Fibroblast of lung (primary cell): ENCODE measurements around the gene LNX2. TPM values are rescaled to one million over a fixed set of nuclear protein-coding genes. Genes with fewer than 3 reads are reported as not detected.

Source experiments
- DNase-seq, 2 donors: peaks; one replicate each; pipeline versions ENCODE4 v3.0.0 to v3.0.0-alpha.2; 2010; ENCODE audit warnings: low read depth in 2 of 2
- H2AFZ ChIP-seq: 2 replicates; pipeline ENCODE4 v1.5.1; 2012; ENCODE audit warnings: low read length, control low read depth, inconsistent platforms
- H3K27ac ChIP-seq: 2 replicates; pipeline ENCODE4 v1.5.1; 2011; ENCODE audit warnings: low read length, control low read depth; ENCODE audit not compliant: insufficient read depth
- H3K27me3 ChIP-seq: 2 replicates; pipeline ENCODE4 v1.5.1; 2011; ENCODE audit warnings: mild to moderate bottlenecking, low read length; ENCODE audit not compliant: control insufficient read depth, insufficient read depth
- H3K36me3 ChIP-seq: 2 replicates; pipeline ENCODE4 v1.5.1; 2011; ENCODE audit warnings: low read length; ENCODE audit not compliant: control insufficient read depth, insufficient read depth
- H3K4me1 ChIP-seq: 2 replicates; pipeline ENCODE4 v1.5.1; 2011; ENCODE audit warnings: low read length; ENCODE audit not compliant: control insufficient read depth, insufficient read depth; ENCODE audit errors: extremely low read depth
- H3K4me2 ChIP-seq: 2 replicates; pipeline ENCODE4 v1.5.1; 2011; ENCODE audit warnings: low read length, control low read depth; ENCODE audit not compliant: insufficient read depth; ENCODE audit errors: extremely low read depth
- H3K4me3 ChIP-seq, 4 experiments: fragments of 200-600 bp in 1 of 4; sonication (generic) in 1 of 4; replicated peaks in 1 of 4; 2 replicates each; pipeline ENCODE4 v1.5.1; 2011 to 2016; ENCODE audit warnings: low read length in 4 of 4, low read depth in 3 of 4, mild to moderate bottlenecking in 3 of 4, control low read depth in 2 of 4, inconsistent platforms in 1 of 4, mixed read lengths in 1 of 4; ENCODE audit not compliant: insufficient read depth in 1 of 4; ENCODE audit errors: control extremely low read depth in 1 of 4
- H3K79me2 ChIP-seq: 2 replicates; pipeline ENCODE4 v1.5.1; 2012; ENCODE audit warnings: mild to moderate bottlenecking, low read length, inconsistent platforms; ENCODE audit not compliant: control insufficient read depth, insufficient read depth
- H3K9ac ChIP-seq: 2 replicates; pipeline ENCODE4 v1.5.1; 2011; ENCODE audit warnings: mild to moderate bottlenecking, low read length, control low read depth; ENCODE audit not compliant: insufficient read depth
- H3K9me3 ChIP-seq: 2 replicates; pipeline ENCODE4 v1.5.1; 2012; ENCODE audit warnings: low read depth, low read length; ENCODE audit not compliant: control insufficient read depth, insufficient read depth
- H4K20me1 ChIP-seq: 2 replicates; pipeline ENCODE4 v1.5.1; 2011; ENCODE audit warnings: low read length; ENCODE audit not compliant: control insufficient read depth, insufficient read depth; ENCODE audit errors: extremely low read depth
- EZH2 ChIP-seq: IDR thresholded peaks from 2 replicates; pipeline ENCODE4 v1.5.1; 2012; ENCODE audit warnings: low read length, control low read depth, mild to moderate bottlenecking; ENCODE audit errors: missing control alignments
- polyA plus RNA-seq, 2 donors: library from polyadenylated mRNA; depleted of rRNA in 1 of 2; stranded (reverse) in 1 of 2; unstranded in 1 of 2; fragments of >200 nt; gene quantifications; 2 replicates each; pipeline ENCODE4 v1.2.1, GENCODE V29; 2011 to 2012; ENCODE audit warnings: missing spikeins in 1 of 2
- total RNA-seq: library from RNA; depleted of rRNA; stranded (reverse); fragments of >200 nt; gene quantifications from 2 replicates; pipeline ENCODE4 v1.2.1, GENCODE V29; 2014
- TF ChIP-seq, protein P1 (sequence below), 2 donors: IDR thresholded peaks in 1 of 2; conservative IDR thresholded peaks in 1 of 2; 1 replicate in 1 of 2; 2 replicates in 1 of 2; pipeline ENCODE4 v1.5.1; 2011 to 2012; ENCODE audit warnings: low read length in 2 of 2, control low read depth in 1 of 2, inconsistent platforms in 1 of 2, low read depth in 1 of 2, mild to moderate bottlenecking in 1 of 2

LNX2 gene
- total and polyA plus RNA-seq, 2 donors (not counting 1 experiment from before 2014, with no cell fraction given) = 6.0 to 7.6 TPM

- Histone ChIP-seq H4K20me1 (no peaks in the 10 kb centered on the region), H3K79me2 (no peaks in the 10 kb centered on the region), H2AFZ (no peak overlapping the region), H3K4me2 (no peak overlapping the region), H3K9me3 (no peaks in the 10 kb centered on the region), H3K27me3 (no peaks in the 10 kb centered on the region), H3K27ac (no peak overlapping the region), H3K4me1 (peaks cover 5% of the 10 kb centered on the region), H3K9ac (no peak overlapping the region), H3K4me3 (no peak overlapping the region), H3K36me3 (no peaks in the 10 kb centered on the region)
- TF ChIP-seq, protein P1, sequence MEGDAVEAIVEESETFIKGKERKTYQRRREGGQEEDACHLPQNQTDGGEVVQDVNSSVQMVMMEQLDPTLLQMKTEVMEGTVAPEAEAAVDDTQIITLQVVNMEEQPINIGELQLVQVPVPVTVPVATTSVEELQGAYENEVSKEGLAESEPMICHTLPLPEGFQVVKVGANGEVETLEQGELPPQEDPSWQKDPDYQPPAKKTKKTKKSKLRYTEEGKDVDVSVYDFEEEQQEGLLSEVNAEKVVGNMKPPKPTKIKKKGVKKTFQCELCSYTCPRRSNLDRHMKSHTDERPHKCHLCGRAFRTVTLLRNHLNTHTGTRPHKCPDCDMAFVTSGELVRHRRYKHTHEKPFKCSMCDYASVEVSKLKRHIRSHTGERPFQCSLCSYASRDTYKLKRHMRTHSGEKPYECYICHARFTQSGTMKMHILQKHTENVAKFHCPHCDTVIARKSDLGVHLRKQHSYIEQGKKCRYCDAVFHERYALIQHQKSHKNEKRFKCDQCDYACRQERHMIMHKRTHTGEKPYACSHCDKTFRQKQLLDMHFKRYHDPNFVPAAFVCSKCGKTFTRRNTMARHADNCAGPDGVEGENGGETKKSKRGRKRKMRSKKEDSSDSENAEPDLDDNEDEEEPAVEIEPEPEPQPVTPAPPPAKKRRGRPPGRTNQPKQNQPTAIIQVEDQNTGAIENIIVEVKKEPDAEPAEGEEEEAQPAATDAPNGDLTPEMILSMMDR (conservative IDR thresholded peaks at IDR 0.05 in 1 of 2, IDR thresholded peaks at IDR 0.05 in 1 of 2; ENCODE audit: low read depth in 1 of 2, low read length in 2 of 2) = no peak
- TF ChIP-seq EZH2 = no peak
- no peak for DNase-seq
Observed at GRCh38 chr13:27654816-27655215, 34.5 kb upstream of the LNX2 start.

DNA sequence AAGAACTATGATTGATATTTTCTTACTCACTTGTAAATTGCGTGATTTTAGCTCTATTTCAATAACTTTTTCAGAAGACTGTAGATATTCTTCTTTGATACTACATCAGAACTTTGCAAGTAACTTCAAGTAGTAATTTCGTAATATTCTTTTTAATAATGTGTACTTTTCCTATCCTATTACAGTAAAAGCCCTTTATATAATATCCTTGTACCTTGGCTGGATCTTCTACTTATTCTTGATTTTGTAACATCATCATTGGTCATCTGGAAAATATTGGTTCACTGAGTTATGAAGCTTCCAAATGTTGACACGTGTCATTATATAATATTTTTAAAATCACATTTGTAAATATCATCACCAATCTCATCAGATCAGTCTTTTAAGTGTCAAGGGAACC is 33.7 kb upstream of the LNX2 start:
- TF ChIP-seq EZH2 = no peak
- TF ChIP-seq, protein P1 (conservative IDR thresholded peaks at IDR 0.05 in 1 of 2, IDR thresholded peaks at IDR 0.05 in 1 of 2; ENCODE audit: low read depth in 1 of 2, low read length in 2 of 2) = no peak

DNA sequence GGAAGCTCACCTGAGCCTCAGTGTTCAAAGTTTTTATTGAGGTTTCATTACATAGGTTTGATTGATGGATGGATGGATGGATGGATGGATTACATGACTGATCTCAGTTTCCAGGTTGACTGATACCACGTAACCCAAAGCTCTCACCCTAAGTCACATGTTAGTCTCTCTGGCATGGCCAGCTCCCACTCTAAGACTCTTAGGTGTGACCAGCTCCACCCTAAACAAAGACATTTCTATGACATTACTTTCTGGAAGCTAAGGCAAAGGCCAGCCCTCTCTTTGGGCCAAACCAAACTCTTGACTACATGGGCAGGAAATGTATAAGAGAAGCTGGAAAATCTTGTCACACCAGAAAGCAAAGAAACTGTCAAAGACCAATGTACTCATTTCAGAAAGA is 30.0 kb upstream of the LNX2 start:
- DNase-seq = no peak
- no peaks in the 10 kb centered on the region for H3K9me3 ChIP-seq
- no peaks in the 10 kb centered on the region for H3K4me1 ChIP-seq
- no peaks in the 10 kb centered on the region for H3K27me3 ChIP-seq
- H2AFZ ChIP-seq = no peak overlapping the region
- H3K36me3 ChIP-seq = no peaks in the 10 kb centered on the region
- no peak for TF ChIP-seq EZH2
- TF ChIP-seq, protein P1 (conservative IDR thresholded peaks at IDR 0.05 in 1 of 2, IDR thresholded peaks at IDR 0.05 in 1 of 2; ENCODE audit: low read depth in 1 of 2, low read length in 2 of 2) = no peak
- no peak overlapping the region for H3K4me3 ChIP-seq
- no peak overlapping the region for H3K9ac ChIP-seq
- no peak overlapping the region for H3K4me2 ChIP-seq
- no peaks in the 10 kb centered on the region for H3K79me2 ChIP-seq
- no peak overlapping the region for H3K27ac ChIP-seq
- H4K20me1 ChIP-seq = no peaks in the 10 kb centered on the region

More for the DNA sequence above, 33.7 kb upstream of the LNX2 start:
- H3K4me1 ChIP-seq = peaks cover 3% of the 10 kb centered on the region
- H3K36me3 ChIP-seq = no peaks in the 10 kb centered on the region
- H3K27me3 ChIP-seq = no peaks in the 10 kb centered on the region
- H3K79me2 ChIP-seq = no peaks in the 10 kb centered on the region
- H3K27ac ChIP-seq = no peak overlapping the region
- H3K9me3 ChIP-seq = no peaks in the 10 kb centered on the region
- no peak overlapping the region for H2AFZ ChIP-seq
- H3K9ac ChIP-seq = no peak overlapping the region
- no peaks in the 10 kb centered on the region for H4K20me1 ChIP-seq
- DNase-seq = no peak
- no peak overlapping the region for H3K4me3 ChIP-seq
- H3K4me2 ChIP-seq = no peak overlapping the region
